ENCODE measurements around the gene CATSPERZ. TPM values are rescaled to one million over a fixed set of nuclear protein-coding genes. Genes with fewer than 3 reads are reported as not detected.

The CATSPERZ gene
- total and polyA plus RNA-seq, 7 experiments from 2014 or later, result 0.60 TPM; not detected in 6

DNA sequence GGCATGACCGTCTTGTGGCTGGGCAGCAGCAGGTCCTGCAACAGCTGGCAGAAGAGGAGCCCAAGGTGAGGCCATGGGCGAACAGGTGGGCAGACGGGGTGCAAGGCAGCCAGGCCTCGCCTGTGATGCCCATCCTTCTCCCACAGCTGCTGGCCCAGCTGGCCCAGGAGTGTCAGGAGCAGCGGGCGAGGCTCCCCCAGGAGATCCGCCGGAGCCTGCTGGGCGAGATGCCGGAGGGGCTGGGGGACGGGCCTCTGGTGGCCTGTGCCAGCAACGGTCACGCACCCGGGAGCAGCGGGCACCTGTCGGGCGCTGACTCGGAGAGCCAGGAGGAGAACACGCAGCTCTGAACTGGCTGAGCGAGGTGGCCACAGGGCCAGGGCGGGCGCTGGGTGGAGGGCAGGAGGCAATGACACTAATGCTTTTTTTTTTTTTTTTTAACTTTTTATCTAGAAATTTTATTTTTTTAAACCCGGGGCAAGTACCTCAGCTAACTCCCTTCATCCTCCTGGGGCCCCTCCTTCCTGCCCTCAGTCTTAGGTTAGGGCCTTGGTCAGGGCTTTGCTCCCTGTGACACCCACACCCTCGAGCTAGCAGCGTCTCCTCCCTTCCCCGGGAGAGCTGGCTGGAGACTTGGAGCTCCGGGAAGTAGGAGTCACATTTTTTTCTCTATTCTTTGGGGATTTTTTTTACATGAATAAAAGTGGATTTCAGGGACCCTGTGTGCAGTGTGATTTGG lies 32.8 kb upstream of the CATSPERZ start:
- H3K36me3 Mint-ChIP-seq, result peaks cover 0 to 8% (median 0%) of the 10 kb centered on the region in 5 donors
- H3K4me3 Mint-ChIP-seq, result peak overlapping the region in 4 of 10 donors; percentile 27 to 100 (median 96)

DNA sequence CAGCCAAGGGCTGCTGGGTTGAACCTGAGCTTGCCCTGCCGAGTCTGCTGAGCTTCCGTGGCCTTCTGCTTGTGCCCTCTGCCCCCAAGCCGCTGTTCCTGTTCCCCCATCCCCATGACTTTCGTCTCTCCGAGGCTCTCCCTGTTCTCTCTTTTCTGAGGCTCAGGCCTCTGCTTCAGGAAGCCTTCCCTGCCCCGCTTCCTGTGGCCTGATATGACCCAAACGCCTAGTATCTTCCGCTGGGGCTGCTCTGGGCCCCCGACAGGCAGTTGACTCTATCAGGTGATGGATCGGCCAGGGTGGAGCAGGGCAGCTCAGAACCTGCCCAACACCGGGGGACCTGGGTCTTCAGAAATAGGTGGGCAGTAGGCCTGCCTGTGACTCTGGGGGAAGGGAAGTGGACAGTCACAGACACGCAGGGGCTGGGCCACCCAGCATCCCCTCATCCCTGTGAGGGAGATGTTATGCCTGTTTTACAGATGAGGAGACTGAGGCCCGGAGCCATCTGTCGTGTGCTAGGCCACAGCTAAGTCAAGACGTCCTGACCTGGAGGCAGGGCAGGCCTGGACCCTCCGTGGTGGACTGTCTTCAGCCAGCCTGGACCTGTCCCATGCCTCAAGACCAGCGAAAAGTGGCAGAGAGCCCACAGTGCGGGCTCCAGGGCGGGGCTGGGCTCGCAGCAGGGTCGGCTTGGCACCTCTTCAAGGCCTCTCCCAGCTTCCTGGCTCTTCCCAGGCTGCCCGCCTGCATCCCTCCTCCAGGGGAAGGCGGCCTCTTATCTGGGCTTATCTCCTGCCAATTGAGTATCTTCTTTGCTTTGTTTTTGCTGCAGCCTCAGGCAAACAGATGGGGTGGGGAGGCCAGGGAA lies 31.9 kb upstream of the CATSPERZ start:
- Mint-ChIP-seq H3K4me1 (peaks cover 8 to 29% (median 24%) of the 10 kb centered on the region in 7 donors), H3K36me3 (peaks cover 0 to 6% (median 0%) of the 10 kb centered on the region in 5 donors), H3K27ac (peak overlapping the region; percentile 70 to 99 (median 96)), H3K9me3 (peaks cover 0 to 15% (median 0%) of the 10 kb centered on the region in 11 donors), H3K4me3 (peak overlapping the region; percentile 87 to 100 (median 97)), H3K27me3 (no peaks in the 10 kb centered on the region)
- CTCF ChIA-PET, result interaction anchor here (1.1 to 5.8 kb wide), 4 partner anchors 18 to 67 kb away, joined by 5 to 66 read pairs (median 7); partner anchors contain the start of genes FERMT3, PLCB3 and TRMT112
- peaks cover 8 to 10% of the 10 kb centered on the region in 2 donors for H3K4me1 ChIP-seq (ENCODE audit: control insufficient read depth in 2 of 2, insufficient read depth in 2 of 2, low read length in 2 of 2)
- no peaks in the 10 kb centered on the region for H3K27me3 ChIP-seq (ENCODE audit: control insufficient read depth in 2 of 2, insufficient read depth in 2 of 2, low read length in 2 of 2)
- H3K4me3 ChIP-seq (ENCODE audit: low read length), result peak overlapping the region; percentile 91
- no peak for ATAC-seq
- H3K9me3 ChIP-seq (ENCODE audit: control insufficient read depth in 2 of 3, low read length in 3 of 3), result no peaks in the 10 kb centered on the region
- peak overlapping the region; percentile 95 for H3K27ac ChIP-seq (ENCODE audit: low read depth, low read length)
- no peak for DNase-seq
- intact Hi-C loops (cut with micrococcal nuclease), result no loop called here
- peaks cover 0 to 7% (median 0%) of the 10 kb centered on the region in 3 experiments for H3K36me3 ChIP-seq (ENCODE audit: control insufficient read depth in 2 of 3, insufficient read depth in 3 of 3, low read length in 3 of 3)
- POLR2A ChIA-PET, result interaction anchor here (0.6 to 7.0 kb wide), 13 partner anchors 13 to 1623 kb away, joined by 3 to 154 read pairs (median 5); partner anchors contain the start of genes BAD, CATSPERZ, ESRRA and FERMT3

More for the DNA sequence above, 32.8 kb upstream of the CATSPERZ start:
- H3K4me1 ChIP-seq (ENCODE audit: control insufficient read depth in 2 of 2, insufficient read depth in 2 of 2, low read length in 2 of 2), result peaks cover 8 to 10% of the 10 kb centered on the region in 2 donors
- Mint-ChIP-seq H3K27ac (peak overlapping the region in 6 of 9 donors; percentile 36 to 98 (median 87)), H3K9me3 (peaks cover 0 to 15% (median 0%) of the 10 kb centered on the region in 11 donors), H3K27me3 (no peaks in the 10 kb centered on the region), H3K4me1 (peaks cover 8 to 28% (median 24%) of the 10 kb centered on the region in 7 donors)
- no peaks in the 10 kb centered on the region for H3K27me3 ChIP-seq (ENCODE audit: control insufficient read depth in 2 of 2, insufficient read depth in 2 of 2, low read length in 2 of 2)
- CTCF ChIA-PET, result interaction anchor here (0.6 to 5.8 kb wide), 2 partner anchors 50 to 62 kb away, joined by 3 to 66 read pairs; partner anchors contain the start of genes FERMT3, PRDX5 and TRMT112
- no peak for ATAC-seq
- H3K4me3 ChIP-seq (ENCODE audit: low read length), result no peak overlapping the region
- peak overlapping the region; percentile 95 for H3K27ac ChIP-seq (ENCODE audit: low read depth, low read length)
- no peaks in the 10 kb centered on the region for H3K9me3 ChIP-seq (ENCODE audit: control insufficient read depth in 2 of 3, low read length in 3 of 3)
- H3K36me3 ChIP-seq (ENCODE audit: control insufficient read depth in 2 of 3, insufficient read depth in 3 of 3, low read length in 3 of 3), result peaks cover 0 to 11% (median 0%) of the 10 kb centered on the region in 3 experiments
- POLR2A ChIA-PET, result interaction anchor here (0.6 to 7.0 kb wide), 5 partner anchors 21 to 1622 kb away, joined by 3 to 154 read pairs (median 4); partner anchors contain the start of genes CATSPERZ, ESRRA, FKBP2 and NUDT22
- DNase-seq, result no peak
- intact Hi-C loops (cut with micrococcal nuclease), result no loop called here

DNA sequence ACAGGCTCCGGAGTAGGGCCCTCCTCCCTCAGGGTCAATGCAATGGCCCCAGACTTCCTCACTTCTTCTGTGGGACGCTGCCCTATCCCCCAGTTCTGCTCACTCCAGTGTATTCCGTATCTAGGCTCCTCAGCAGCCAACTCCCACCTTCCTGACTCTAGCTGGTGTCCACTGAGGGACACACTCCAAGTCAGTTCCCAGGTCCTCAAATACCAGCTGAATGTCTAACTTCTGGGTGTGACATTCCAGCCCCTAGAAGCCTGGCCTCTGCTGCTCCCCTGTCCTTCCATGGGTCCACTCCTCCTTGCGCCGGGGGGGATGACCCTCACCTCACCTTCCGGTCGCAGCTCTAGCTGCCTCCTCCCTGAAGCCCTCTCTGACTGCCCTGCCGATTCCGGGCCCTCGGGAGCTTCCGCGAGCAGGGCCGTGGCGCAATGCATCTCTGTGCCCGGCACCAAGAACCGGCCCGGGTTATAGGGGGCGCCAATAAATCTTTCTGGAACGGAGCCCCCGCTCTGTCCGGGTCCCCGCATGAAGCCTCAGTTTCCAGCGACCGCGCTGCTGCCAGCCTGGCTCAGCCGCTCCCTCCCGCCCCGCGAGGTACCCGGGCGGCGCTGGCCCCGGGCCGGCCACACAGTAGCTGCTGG lies 31.1 kb upstream of the CATSPERZ start:
- Histone ChIP-seq H3K4me3 (ENCODE audit: low read length) (peak overlapping the region; percentile 91), H3K36me3 (ENCODE audit: control insufficient read depth in 2 of 3, insufficient read depth in 3 of 3, low read length in 3 of 3) (peaks cover 0 to 7% (median 0%) of the 10 kb centered on the region in 3 experiments), H3K27ac (ENCODE audit: low read depth, low read length) (peak overlapping the region; percentile 95), H3K9me3 (ENCODE audit: control insufficient read depth in 2 of 3, low read length in 3 of 3) (no peaks in the 10 kb centered on the region), H3K4me1 (ENCODE audit: control insufficient read depth in 2 of 2, insufficient read depth in 2 of 2, low read length in 2 of 2) (peaks cover 8 to 10% of the 10 kb centered on the region in 2 donors), H3K27me3 (ENCODE audit: control insufficient read depth in 2 of 2, insufficient read depth in 2 of 2, low read length in 2 of 2) (no peaks in the 10 kb centered on the region)
- peaks cover 0 to 15% (median 0%) of the 10 kb centered on the region in 11 donors for H3K9me3 Mint-ChIP-seq
- peak overlapping the region; percentile 95 to 100 (median 98) for H3K4me3 Mint-ChIP-seq
- peaks cover 8 to 29% (median 24%) of the 10 kb centered on the region in 7 donors for H3K4me1 Mint-ChIP-seq
- no peaks in the 10 kb centered on the region for H3K27me3 Mint-ChIP-seq
- POLR2A ChIA-PET, result interaction anchor here (0.7 to 7.0 kb wide), 12 partner anchors 13 to 99 kb away, joined by 3 to 154 read pairs (median 10); partner anchors contain the start of genes BAD, CATSPERZ, ESRRA and FERMT3
- no peak for ATAC-seq
- intact Hi-C loops (cut with micrococcal nuclease), result loop anchor here (1.0 kb wide), 6 partner anchors 18 to 65 kb away; partner anchors contain the start of genes PLCB3 (in 2 of the 2), DNAJC4 (in 1 of the 2), NUDT22 (in 1 of the 2) and PPP1R14B (in 1 of the 2)
- H3K27ac Mint-ChIP-seq, result peak overlapping the region; percentile 70 to 99 (median 96)
- DNase-seq, result peak in 2 of 9 donors; percentile 22 to 63
- CTCF ChIA-PET, result interaction anchor here (0.5 to 5.8 kb wide), 7 partner anchors 17 to 68 kb away, joined by 3 to 66 read pairs (median 5); partner anchors contain the start of genes FERMT3, PLCB3 and TRMT112
- peaks cover 0 to 6% (median 0%) of the 10 kb centered on the region in 5 donors for H3K36me3 Mint-ChIP-seq

DNA sequence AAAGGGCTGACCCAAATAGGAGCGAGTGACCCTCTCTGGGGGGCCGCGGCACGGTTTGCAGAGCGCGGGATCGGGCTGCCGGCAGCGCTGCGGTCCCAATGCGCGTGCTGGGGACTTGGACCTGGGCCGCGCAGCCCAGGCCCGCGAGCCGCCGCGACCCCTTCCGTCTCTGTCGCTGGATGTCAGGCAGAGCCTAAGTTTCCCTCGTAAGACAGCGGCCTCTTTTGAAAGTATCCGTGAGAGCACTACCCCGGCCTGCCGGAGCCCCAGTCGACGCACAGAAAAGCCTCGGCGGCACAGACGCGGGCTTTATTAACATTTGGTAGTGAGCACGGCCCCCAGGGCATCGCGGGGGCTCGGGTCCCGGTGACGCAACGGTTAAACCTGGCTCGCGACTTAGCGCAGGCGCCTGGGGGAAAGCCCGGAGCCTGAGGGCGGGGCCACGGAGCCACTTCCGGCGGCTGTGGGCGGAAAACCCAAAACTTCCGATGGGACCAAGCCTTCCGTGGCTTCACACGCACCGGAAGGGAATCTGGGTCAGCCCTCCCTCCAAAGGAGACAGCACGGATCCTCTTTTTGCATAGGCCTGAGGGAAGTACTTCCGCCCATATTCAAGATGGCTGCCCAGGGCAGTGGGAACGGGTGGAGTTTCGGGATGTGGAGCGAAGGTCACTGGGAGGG lies 30.5 kb upstream of the CATSPERZ start:
- Mint-ChIP-seq H3K4me1 (peaks cover 8 to 29% (median 24%) of the 10 kb centered on the region in 7 donors), H3K27ac (peak overlapping the region; percentile 94 to 99 (median 99)), H3K27me3 (no peaks in the 10 kb centered on the region), H3K36me3 (peaks cover 0 to 6% (median 0%) of the 10 kb centered on the region in 5 donors), H3K4me3 (peak overlapping the region; percentile 95 to 100 (median 98)), H3K9me3 (peaks cover 0 to 15% (median 0%) of the 10 kb centered on the region in 11 donors)
- H3K36me3 ChIP-seq (ENCODE audit: control insufficient read depth in 2 of 3, insufficient read depth in 3 of 3, low read length in 3 of 3), result peaks cover 0 to 7% (median 0%) of the 10 kb centered on the region in 3 experiments
- ATAC-seq, result peak; percentile 82
- no peaks in the 10 kb centered on the region for H3K9me3 ChIP-seq (ENCODE audit: control insufficient read depth in 2 of 3, low read length in 3 of 3)
- CTCF ChIA-PET, result interaction anchor here (0.5 to 5.8 kb wide), 9 partner anchors 12 to 64 kb away, joined by 3 to 66 read pairs (median 4); partner anchors contain the start of genes FERMT3, PLCB3, PRDX5 and TRMT112
- POLR2A ChIA-PET, result interaction anchor here (0.6 to 7.0 kb wide), 19 partner anchors 13 to 1229 kb away, joined by 3 to 154 read pairs (median 5); partner anchors contain the start of genes BAD, CATSPERZ, CCDC88B and ESRRA
- H3K4me3 ChIP-seq (ENCODE audit: low read length), result peak overlapping the region; percentile 91
- DNase-seq, result peak; percentile 89 to 98 (median 98)
- peak overlapping the region; percentile 95 for H3K27ac ChIP-seq (ENCODE audit: low read depth, low read length)
- intact Hi-C loops (cut with micrococcal nuclease), result loop anchor here (1.0 to 2.0 kb wide), 15 partner anchors 16 to 599 kb away; partner anchors contain the start of genes CCDC88B (in 2 of the 2), DNAJC4 (in 2 of the 2), ESRRA (in 2 of the 2) and FKBP2 (in 2 of the 2)
- peaks cover 8 to 10% of the 10 kb centered on the region in 2 donors for H3K4me1 ChIP-seq (ENCODE audit: control insufficient read depth in 2 of 2, insufficient read depth in 2 of 2, low read length in 2 of 2)
- H3K27me3 ChIP-seq (ENCODE audit: control insufficient read depth in 2 of 2, insufficient read depth in 2 of 2, low read length in 2 of 2), result no peaks in the 10 kb centered on the region

Measured in naive thymus-derived CD4-positive, alpha-beta T cell (primary cell).